SK-N-SH treated with all-trans-retinoic acid at 6 μM for 48 hours (cell line): Measurements from ENCODE around the gene BICDL1.

Source experiments
- CSDC2 ChIP-seq: fragments of 250-450 bp; sonication (Bioruptor Pico); IDR thresholded peaks from 2 replicates; pipeline ENCODE4 v1.5.0; 2020; ENCODE audit warnings: mild to moderate bottlenecking, moderate library complexity
- ESRRG ChIP-seq: fragments of 250-450 bp; sonication (Bioruptor Pico); IDR thresholded peaks from 2 replicates; pipeline ENCODE4 v1.6.1; 2021; ENCODE audit warnings: mild to moderate bottlenecking
- GLIS3 ChIP-seq: fragments of 250-450 bp; sonication (Bioruptor Pico); IDR thresholded peaks from 2 replicates; pipeline ENCODE4 v1.5.0; 2020; ENCODE audit warnings: mild to moderate bottlenecking, moderate library complexity
- ISL1 ChIP-seq: fragments of 250-450 bp; sonication (Bioruptor Pico); IDR thresholded peaks from 2 replicates; pipeline ENCODE4 v2.1.2; 2022; ENCODE audit warnings: mild to moderate bottlenecking, moderate library complexity
- OSR1 ChIP-seq: fragments of 250-450 bp; sonication (Bioruptor Pico); IDR thresholded peaks from 2 replicates; pipeline ENCODE4 v1.8.0; 2022; ENCODE audit warnings: moderate library complexity, mild to moderate bottlenecking, inconsistent platforms
- RARB ChIP-seq: fragments of 250-450 bp; sonication (Bioruptor Pico); IDR thresholded peaks from 2 replicates; pipeline ENCODE4 v1.8.0; 2021; ENCODE audit warnings: mild to moderate bottlenecking, moderate library complexity
- SNAI2 ChIP-seq: fragments of 250-450 bp; sonication (Bioruptor Pico); IDR thresholded peaks from 2 replicates; pipeline ENCODE4 v1.5.0; 2020; ENCODE audit warnings: mild to moderate bottlenecking, moderate library complexity
- TCF4 ChIP-seq: fragments of 250-450 bp; sonication (Bioruptor Pico); IDR thresholded peaks from 2 replicates; pipeline ENCODE4 v1.8.0; 2021; ENCODE audit warnings: mild to moderate bottlenecking, moderate library complexity, borderline replicate concordance
- ZFP3 ChIP-seq: fragments of 250-450 bp; sonication (Bioruptor Pico); IDR thresholded peaks from 2 replicates; pipeline ENCODE4 v1.5.0; 2020; ENCODE audit warnings: mild to moderate bottlenecking, moderate library complexity
- ZFP30 ChIP-seq: fragments of 450-650 bp; formaldehyde crosslinking; IDR thresholded peaks from 2 replicates; pipeline ENCODE4 v1.5.0; 2022; ENCODE audit warnings: mild to moderate bottlenecking, moderate library complexity
- ZNF70 ChIP-seq: fragments of 450-650 bp; formaldehyde crosslinking; IDR thresholded peaks from 2 replicates; pipeline ENCODE4 v1.5.0; 2020; ENCODE audit warnings: mild to moderate bottlenecking, moderate library complexity
- ZNF8 ChIP-seq: fragments of 450-650 bp; formaldehyde crosslinking; IDR thresholded peaks from 2 replicates; pipeline ENCODE4 v1.5.0; 2020; ENCODE audit warnings: mild to moderate bottlenecking, moderate library complexity
- TF ChIP-seq, protein P1 (sequence below): fragments of 250-450 bp; sonication (Bioruptor Pico); IDR thresholded peaks from 2 replicates; pipeline ENCODE4 v1.5.0; 2020; ENCODE audit warnings: mild to moderate bottlenecking, moderate library complexity
- TF ChIP-seq, protein P2 (sequence below): fragments of 250-450 bp; sonication (Bioruptor Pico); IDR thresholded peaks from 2 replicates; pipeline ENCODE4 v1.5.1; 2020; ENCODE audit warnings: low read depth, mild to moderate bottlenecking, moderate library complexity

DNA sequence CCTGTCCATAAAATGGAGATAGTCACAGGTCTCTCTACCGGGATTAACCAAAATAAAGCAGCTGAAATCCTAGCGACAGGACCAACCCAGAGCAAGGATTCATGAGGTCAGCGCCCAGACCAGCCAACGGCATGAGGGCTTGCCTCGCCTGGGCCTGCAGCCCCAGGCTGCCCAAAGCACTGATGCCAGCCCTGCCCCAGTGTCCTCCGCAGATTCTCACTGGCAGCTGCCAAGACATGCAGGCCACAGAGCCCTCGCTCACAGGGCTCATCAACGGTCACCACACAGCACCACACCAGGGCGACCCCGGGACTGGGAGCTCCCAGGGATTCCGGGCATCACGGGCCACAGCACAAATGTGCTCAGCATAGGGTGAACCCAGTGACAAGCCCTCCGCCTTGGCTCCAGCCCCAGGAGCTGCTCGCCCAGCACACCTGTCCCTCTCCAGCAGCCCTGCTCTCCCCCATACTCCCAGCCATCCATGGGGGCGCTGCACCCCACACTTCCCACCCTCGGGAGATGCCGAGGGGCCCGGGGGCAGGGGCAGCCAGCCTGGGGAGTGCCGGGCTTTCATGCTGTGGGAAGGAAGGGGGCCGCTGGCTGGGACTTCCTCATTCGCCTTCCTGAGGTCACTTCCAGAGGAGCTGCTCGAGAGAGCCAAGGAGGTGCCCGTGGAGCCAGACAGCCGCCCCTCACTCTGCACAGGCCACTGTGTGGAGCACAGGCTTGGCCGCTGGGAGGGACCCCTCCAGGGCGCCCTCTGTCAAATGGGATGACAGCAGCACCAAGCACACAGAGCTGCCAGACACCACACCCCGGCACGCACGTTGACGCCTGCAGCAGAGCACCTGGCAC, 113.4 kb downstream of the BICDL1 start:
- no peak for TF ChIP-seq CSDC2
- TF ChIP-seq OSR1 (CRISPR knock-in tag), result no peak
- TF ChIP-seq ZFP3, result no peak
- TF ChIP-seq ZNF8 (CRISPR knock-in tag), result no peak
- no peak for TF ChIP-seq ZFP30 (CRISPR knock-in tag)
- TF ChIP-seq, protein P1, sequence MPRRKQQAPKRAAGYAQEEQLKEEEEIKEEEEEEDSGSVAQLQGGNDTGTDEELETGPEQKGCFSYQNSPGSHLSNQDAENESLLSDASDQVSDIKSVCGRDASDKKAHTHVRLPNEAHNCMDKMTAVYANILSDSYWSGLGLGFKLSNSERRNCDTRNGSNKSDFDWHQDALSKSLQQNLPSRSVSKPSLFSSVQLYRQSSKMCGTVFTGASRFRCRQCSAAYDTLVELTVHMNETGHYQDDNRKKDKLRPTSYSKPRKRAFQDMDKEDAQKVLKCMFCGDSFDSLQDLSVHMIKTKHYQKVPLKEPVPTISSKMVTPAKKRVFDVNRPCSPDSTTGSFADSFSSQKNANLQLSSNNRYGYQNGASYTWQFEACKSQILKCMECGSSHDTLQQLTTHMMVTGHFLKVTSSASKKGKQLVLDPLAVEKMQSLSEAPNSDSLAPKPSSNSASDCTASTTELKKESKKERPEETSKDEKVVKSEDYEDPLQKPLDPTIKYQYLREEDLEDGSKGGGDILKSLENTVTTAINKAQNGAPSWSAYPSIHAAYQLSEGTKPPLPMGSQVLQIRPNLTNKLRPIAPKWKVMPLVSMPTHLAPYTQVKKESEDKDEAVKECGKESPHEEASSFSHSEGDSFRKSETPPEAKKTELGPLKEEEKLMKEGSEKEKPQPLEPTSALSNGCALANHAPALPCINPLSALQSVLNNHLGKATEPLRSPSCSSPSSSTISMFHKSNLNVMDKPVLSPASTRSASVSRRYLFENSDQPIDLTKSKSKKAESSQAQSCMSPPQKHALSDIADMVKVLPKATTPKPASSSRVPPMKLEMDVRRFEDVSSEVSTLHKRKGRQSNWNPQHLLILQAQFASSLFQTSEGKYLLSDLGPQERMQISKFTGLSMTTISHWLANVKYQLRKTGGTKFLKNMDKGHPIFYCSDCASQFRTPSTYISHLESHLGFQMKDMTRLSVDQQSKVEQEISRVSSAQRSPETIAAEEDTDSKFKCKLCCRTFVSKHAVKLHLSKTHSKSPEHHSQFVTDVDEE (CRISPR knock-in tag), result no peak
- no peak for TF ChIP-seq GLIS3
- TF ChIP-seq ESRRG, result no peak
- TF ChIP-seq, protein P2, sequence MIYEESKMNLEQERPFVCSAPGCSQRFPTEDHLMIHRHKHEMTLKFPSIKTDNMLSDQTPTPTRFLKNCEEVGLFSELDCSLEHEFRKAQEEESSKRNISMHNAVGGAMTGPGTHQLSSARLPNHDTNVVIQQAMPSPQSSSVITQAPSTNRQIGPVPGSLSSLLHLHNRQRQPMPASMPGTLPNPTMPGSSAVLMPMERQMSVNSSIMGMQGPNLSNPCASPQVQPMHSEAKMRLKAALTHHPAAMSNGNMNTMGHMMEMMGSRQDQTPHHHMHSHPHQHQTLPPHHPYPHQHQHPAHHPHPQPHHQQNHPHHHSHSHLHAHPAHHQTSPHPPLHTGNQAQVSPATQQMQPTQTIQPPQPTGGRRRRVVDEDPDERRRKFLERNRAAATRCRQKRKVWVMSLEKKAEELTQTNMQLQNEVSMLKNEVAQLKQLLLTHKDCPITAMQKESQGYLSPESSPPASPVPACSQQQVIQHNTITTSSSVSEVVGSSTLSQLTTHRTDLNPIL (CRISPR knock-in tag), result no peak
- TF ChIP-seq SNAI2, result no peak
- no peak for TF ChIP-seq RARB (CRISPR knock-in tag)
- TF ChIP-seq TCF4 (CRISPR knock-in tag), result no peak
- TF ChIP-seq ISL1, result no peak
- TF ChIP-seq ZNF70, result no peak
